GM12878 (cell line): Measurements from ENCODE around the gene HRH3. TPM values are rescaled to one million over a fixed set of nuclear protein-coding genes. Genes with fewer than 3 reads are reported as not detected.

Experiments used
- ATAC-seq: fragments of 200-7000 bp; cut with Tn5 transposase; 3 replicates; pipeline ENCODE4 v1.9.1; 2020; ENCODE audit warnings: mild to moderate bottlenecking, moderate library complexity
- BruUV-seq: library from RNA; stranded (reverse); fragments of 400-500 nt; replicated peaks from 2 replicates; lab custom pipeline; 2021; lab: Mats Ljungman, UMichigan
- CTCF ChIA-PET: fragments of 300-600 bp; sonication (Branson Sonifier 250); formaldehyde crosslinking; extraction: SDS; loops from one replicate; lab custom pipeline; 2021; ENCODE audit warnings: inconsistent platforms; lab: Yijun Ruan, JAX
- POLR2A ChIA-PET: fragments of 350-600 bp; formaldehyde crosslinking; extraction: SDS; loops from one replicate; lab custom pipeline; 2021; ENCODE audit warnings: inconsistent platforms; lab: Charles Lee
- RAD21 ChIA-PET: fragments of 300-600 bp; sonication (Branson Sonifier 250); formaldehyde crosslinking; loops from one replicate; lab custom pipeline; 2023; ENCODE audit warnings: antibody characterized with exemption; ENCODE audit not compliant: unreplicated experiment; lab: Charles Lee
- SMC1A ChIA-PET: fragments of 300-600 bp; sonication (Branson Sonifier 250); formaldehyde crosslinking; loops from one replicate; lab custom pipeline; 2023; ENCODE audit not compliant: unreplicated experiment, uncharacterized antibody; lab: Charles Lee
- DNase-seq: peaks from one replicate; pipeline ENCODE4 v3.0.0-alpha.2; 2011; ENCODE audit warnings: low read depth, low spot score
- FAIRE-seq: peaks from 3 replicates; lab custom pipeline; 2011; peaks lifted over from hg19 to GRCh38; lab: Jason Lieb, UNC
- H2AFZ ChIP-seq: 2 replicates; pipeline ENCODE4 v1.6.0; 2011; ENCODE audit warnings: low read depth, low read length, control low read depth; ENCODE audit not compliant: control insufficient read depth
- H3K27ac ChIP-seq: 2 replicates; pipeline ENCODE4 v1.5.1; 2011; ENCODE audit warnings: control low read depth; ENCODE audit not compliant: control insufficient read depth, insufficient read depth
- H3K27me3 ChIP-seq, 2 experiments: replicated peaks in 1 of 2; 2 replicates each; pipeline versions ENCODE4 v1.6.0 to v1.6.1; 2011; ENCODE audit warnings: low read length in 1 of 2; ENCODE audit not compliant: control insufficient read depth in 2 of 2, insufficient read depth in 2 of 2
- H3K36me3 ChIP-seq, 2 experiments: 2 replicates each; pipeline ENCODE4 v1.5.1; 2011; ENCODE audit warnings: low read length in 1 of 2; ENCODE audit not compliant: control insufficient read depth in 2 of 2, insufficient read depth in 2 of 2
- H3K4me1 ChIP-seq: 2 replicates; pipeline ENCODE4 v1.6.1; 2011; ENCODE audit warnings: mild to moderate bottlenecking, low read length, moderate library complexity, mixed read lengths; ENCODE audit not compliant: control insufficient read depth, insufficient read depth
- H3K4me2 ChIP-seq: 2 replicates; pipeline ENCODE4 v1.6.0; 2011; ENCODE audit warnings: control low read depth; ENCODE audit not compliant: control insufficient read depth, insufficient read depth
- H3K4me3 ChIP-seq: fragments of 200-600 bp; sonication (generic); 2 replicates; pipeline ENCODE4 v1.5.1; 2016
- H3K79me2 ChIP-seq: 2 replicates; pipeline ENCODE4 v1.6.0; 2011; ENCODE audit warnings: low read length; ENCODE audit not compliant: control insufficient read depth, insufficient read depth
- H3K9ac ChIP-seq: 2 replicates; pipeline ENCODE4 v1.8.0; 2011; ENCODE audit warnings: low read length, control low read depth, mixed read lengths; ENCODE audit not compliant: control insufficient read depth, insufficient read depth
- H3K9me3 ChIP-seq: replicated peaks from 3 replicates; pipeline ENCODE4 v1.5.1; 2011; ENCODE audit warnings: mild to moderate bottlenecking, low read length; ENCODE audit not compliant: control insufficient read depth, insufficient read depth
- H4K20me1 ChIP-seq: 2 replicates; pipeline ENCODE4 v1.6.0; 2011; ENCODE audit not compliant: control insufficient read depth, insufficient read depth
- ATF2 ChIP-seq: IDR thresholded peaks from 2 replicates; pipeline ENCODE4 v1.6.1; 2012; ENCODE audit warnings: low read length, inconsistent platforms
- BACH1 ChIP-seq: fragments of 450-650 bp; IDR thresholded peaks from 2 replicates; pipeline ENCODE4 v1.6.1; 2017; ENCODE audit warnings: mild to moderate bottlenecking, borderline replicate concordance
- CHD1 ChIP-seq: IDR thresholded peaks from 2 replicates; pipeline ENCODE4 v1.6.1; 2012; ENCODE audit warnings: low read depth, low read length, improper control_type of control experiment
- EED ChIP-seq: sonication (generic); IDR thresholded peaks from 2 replicates; pipeline ENCODE4 v1.6.1; 2016; ENCODE audit warnings: antibody characterized with exemption, low read depth
- HCFC1 ChIP-seq: fragments of 150-350 bp; IDR thresholded peaks from 2 replicates; pipeline ENCODE4 v1.6.1; 2014; ENCODE audit warnings: low read length
- MEF2A ChIP-seq: IDR thresholded peaks from 2 replicates; pipeline ENCODE4 v1.6.1; 2011; ENCODE audit warnings: low read depth, mild to moderate bottlenecking, low read length, moderate library complexity; ENCODE audit not compliant: insufficient read depth
- MLLT1 ChIP-seq: fragments of 450-650 bp; IDR thresholded peaks from 2 replicates; pipeline ENCODE4 v1.6.1; 2016; ENCODE audit warnings: mild to moderate bottlenecking
- MYB ChIP-seq: fragments of 150-350 bp; IDR thresholded peaks from 2 replicates; pipeline ENCODE4 v1.6.1; 2014; ENCODE audit warnings: mild to moderate bottlenecking, low read depth, low read length, borderline replicate concordance
- NFYA ChIP-seq: IDR thresholded peaks from 2 replicates; pipeline ENCODE4 v1.6.1; 2011; ENCODE audit warnings: low read depth, mild to moderate bottlenecking, low read length, improper control_type of control experiment, borderline replicate concordance
- USF1 ChIP-seq: IDR thresholded peaks from 2 replicates; pipeline ENCODE4 v1.6.1; 2011; ENCODE audit warnings: borderline replicate concordance, low read depth, mild to moderate bottlenecking, moderate library complexity, mixed read lengths, low read length; ENCODE audit not compliant: insufficient read depth; ENCODE audit errors: extremely low read length
- WRNIP1 ChIP-seq: IDR thresholded peaks from 2 replicates; pipeline ENCODE4 v1.6.1; 2011; ENCODE audit warnings: low read depth, low read length, improper control_type of control experiment, borderline replicate concordance
- YBX1 ChIP-seq: fragments of 450-650 bp; IDR thresholded peaks from 2 replicates; pipeline ENCODE4 v1.6.1; 2016; ENCODE audit warnings: antibody characterized with exemption
- ZNF274 ChIP-seq: IDR thresholded peaks from one replicate; pipeline ENCODE4 v1.8.0; 2011; ENCODE audit not compliant: insufficient read length, insufficient read depth
- ZNF622 ChIP-seq: fragments of 450-650 bp; IDR thresholded peaks from 2 replicates; pipeline ENCODE4 v1.6.1; 2017; ENCODE audit warnings: mild to moderate bottlenecking, inconsistent platforms
- WGBS: methylation state at CpG from one replicate; pipeline ENCODE4 v1.1.6; 2016; ENCODE audit warnings: low lambda C conversion rate; ENCODE audit not compliant: insufficient replicate concordance, insufficient coverage; ENCODE audit errors: missing lambda C conversion rate; 5-methylcytosine and 5-hydroxymethylcytosine counted together
- in situ Hi-C: fragments of 300-500 bp; cut with MboI; formaldehyde crosslinking; loops from 9 replicates; pipeline ENCODE4 v1.14.3; 2018; ENCODE audit warnings: mixed read lengths
- intact Hi-C: fragments of 100-400 bp; cut with micrococcal nuclease; formaldehyde crosslinking; loops from one replicate; pipeline ENCODE4 v1.14.2; 2022; ENCODE audit not compliant: unreplicated experiment
- polyA plus RNA-seq, 11 experiments: library from polyadenylated mRNA; depleted of rRNA in 4 of 11; unstranded in 6 of 11; stranded (reverse) in 5 of 11; fragments of >200 nt; fragmentation: Nextera tagmentation in 4 of 11; fragmentation: Illumina TruSeq in 1 of 11; extraction: Ambion mirVana in 4 of 11; extraction: Trizol in 1 of 11; gene quantifications; 1 replicate in 1 of 11; 2 replicates in 10 of 11; pipeline versions ENCODE4 v1.2.1 to v1.2.3, GENCODE V29; 2011 to 2016; ENCODE audit warnings: inconsistent platforms in 2 of 11, missing spikeins in 2 of 11, low read depth in 1 of 11
- total RNA-seq, 4 experiments: library from RNA; depleted of rRNA in 3 of 4; stranded (reverse); fragments of >200 nt in 3 of 4; fragmentation: Illumina TruSeq in 1 of 4; extraction: Trizol in 1 of 4; gene quantifications; 2 replicates each; pipeline versions ENCODE4 v1.2.1 to v1.2.3, GENCODE V29; 2013 to 2021

HRH3 gene
- total and polyA plus RNA-seq, 10 of the 15 experiments (the other 5 are each of a cell fraction or from before 2014, with no cell fraction given), result not detected

GRCh38 chr20:62182469-62183425 lies 37.3 kb downstream of the HRH3 start, which contains the start of gene MTG2 (continued):
- TF ChIP-seq BACH1, result peak; percentile 69; the same call in 1 of the 2 replicates
- TF ChIP-seq WRNIP1, result no peak
- 0 out of 2 replicates have a peak, but pooled peaks have one; percentile 15 for TF ChIP-seq MEF2A
- no peak for TF ChIP-seq YBX1
- no peak for TF ChIP-seq EED

GRCh38 chr20:62181808-62182207 lies 38.3 kb downstream of the HRH3 start:
- ChIA-PET CTCF (no interaction called here), POLR2A (interaction anchor here (0.6 to 1.0 kb wide), 2 partner anchors 40 to 160 kb away, joined by 3 read pairs; no protein-coding TSS in a partner anchor), SMC1A (no interaction called here), RAD21 (no interaction called here)
- Histone ChIP-seq H3K4me1 (no peaks in the 10 kb centered on the region), H2AFZ (no peak overlapping the region), H3K4me2 (peak overlapping the region; percentile 46), H4K20me1 (no peaks in the 10 kb centered on the region), H3K9ac (peak overlapping the region; percentile 85), H3K27me3 (no peaks in the 10 kb centered on the region), H3K36me3 (no peaks in the 10 kb centered on the region; a peak in 3 of 4 replicates), H3K27ac (peak overlapping the region; percentile 78), H3K79me2 (peaks cover 30% of the 10 kb centered on the region), H3K4me3 (peak overlapping the region; percentile 100), H3K9me3 (no peaks in the 10 kb centered on the region)
- peak; percentile 41 for FAIRE-seq
- ATAC-seq, result no peak
- in situ Hi-C loops (no loop called here), intact Hi-C loops (loop anchor here (10.0 kb wide), 2 partner anchors 57 to 203 kb away; partner anchors contain the start of genes LSM14B and RPS21)
- 69% methylated on average over 2 of the region's 2 CpGs for WGBS
- no TSS peak for BruUV-seq
- no peak for DNase-seq
- TF ChIP-seq MLLT1, result no peak
- TF ChIP-seq ATF2, result no peak
- TF ChIP-seq ZNF274, result no peak
- no peak for TF ChIP-seq CHD1
- TF ChIP-seq MYB, result no peak
- no peak for TF ChIP-seq HCFC1
- no peak for TF ChIP-seq USF1
- no peak for TF ChIP-seq ZNF622
- TF ChIP-seq NFYA, result no peak
